HG02588 (cell line): ENCODE results near the gene GPR61.
A peak's percentile ranks its signal among the peaks of the same experiment; 100 is the strongest.

ENCODE experiments used
- ATAC-seq: cut with Tn5 transposase; IDR thresholded peaks from one replicate; pipeline ENCODE4 v1.9.1; 2021; ENCODE audit warnings: mild to moderate bottlenecking, moderate library complexity; ENCODE audit not compliant: unreplicated experiment

Gene GPR61

DNA sequence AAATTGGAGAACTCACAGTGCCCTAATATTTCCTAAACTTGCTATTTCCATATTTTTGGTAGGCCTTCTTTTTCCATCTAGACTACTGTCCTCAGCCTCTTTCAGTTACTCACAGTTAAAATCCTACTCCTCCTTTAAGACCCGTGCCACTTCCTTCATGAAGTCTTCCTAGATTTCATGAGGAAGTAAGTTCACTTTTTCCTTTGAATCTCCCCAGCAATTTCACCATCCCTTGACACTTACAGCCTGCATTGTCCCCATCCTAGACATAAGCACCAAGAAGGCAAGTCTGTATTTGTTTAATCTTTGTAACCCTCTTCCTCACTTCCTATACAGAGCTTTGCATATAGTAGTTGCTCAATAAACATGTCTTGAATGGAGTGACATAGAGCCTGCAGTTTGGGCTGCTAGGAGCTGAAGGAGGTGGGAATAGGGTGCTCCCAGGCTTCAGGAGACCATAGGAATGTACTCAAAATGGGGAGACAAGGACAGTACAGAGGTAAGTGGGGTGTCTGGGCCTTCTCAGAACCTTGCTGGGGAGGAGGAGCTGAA is 5.3 kb upstream of the GPR61 start:
- ATAC-seq = no peak

DNA sequence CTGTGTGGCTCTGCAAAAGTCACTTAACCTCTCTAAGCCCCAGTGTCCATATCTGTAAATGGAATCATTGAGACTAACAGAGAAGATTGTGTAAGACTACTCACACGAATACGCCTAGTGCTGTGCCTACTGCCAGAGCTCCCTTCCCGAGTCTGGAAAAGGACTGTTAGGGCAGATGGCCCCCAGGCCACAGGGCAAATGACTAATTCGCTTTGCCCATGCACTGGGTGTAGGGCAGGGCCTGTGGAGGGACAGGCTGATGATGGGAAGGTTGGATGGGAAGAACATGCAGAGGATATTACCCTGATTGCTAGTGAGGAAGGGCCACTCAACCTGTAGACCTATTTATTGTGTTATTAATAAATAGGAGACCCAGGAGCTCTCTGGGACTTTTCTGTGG is 4.2 kb upstream of the GPR61 start:
- no peak for ATAC-seq

DNA sequence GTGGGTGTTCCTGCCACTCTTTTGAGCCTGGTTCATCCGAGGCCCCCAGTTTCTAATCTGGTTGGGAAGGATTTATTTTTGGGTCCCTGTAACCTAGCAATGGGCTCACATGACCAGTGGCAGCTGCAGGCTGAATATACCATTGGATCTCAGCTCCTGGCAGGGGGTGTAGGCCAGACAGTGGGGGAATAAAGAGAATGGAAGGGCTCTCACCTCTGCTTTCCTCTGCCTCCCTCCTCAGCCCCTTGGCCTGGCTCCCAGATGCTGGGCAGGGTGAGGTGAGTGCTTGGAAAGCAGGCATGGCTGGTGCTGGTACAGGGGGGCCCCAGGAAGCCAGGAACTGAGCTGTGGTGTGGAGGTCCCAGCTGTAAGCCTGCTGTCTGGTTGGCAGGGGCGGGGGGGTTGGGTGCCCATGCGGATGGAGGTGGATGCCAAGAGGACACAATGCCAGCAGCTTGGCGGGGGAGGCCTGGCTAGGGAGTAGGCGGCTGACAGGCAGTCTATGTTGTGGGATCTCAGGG is 3.6 kb upstream of the GPR61 start:
- no peak for ATAC-seq

DNA sequence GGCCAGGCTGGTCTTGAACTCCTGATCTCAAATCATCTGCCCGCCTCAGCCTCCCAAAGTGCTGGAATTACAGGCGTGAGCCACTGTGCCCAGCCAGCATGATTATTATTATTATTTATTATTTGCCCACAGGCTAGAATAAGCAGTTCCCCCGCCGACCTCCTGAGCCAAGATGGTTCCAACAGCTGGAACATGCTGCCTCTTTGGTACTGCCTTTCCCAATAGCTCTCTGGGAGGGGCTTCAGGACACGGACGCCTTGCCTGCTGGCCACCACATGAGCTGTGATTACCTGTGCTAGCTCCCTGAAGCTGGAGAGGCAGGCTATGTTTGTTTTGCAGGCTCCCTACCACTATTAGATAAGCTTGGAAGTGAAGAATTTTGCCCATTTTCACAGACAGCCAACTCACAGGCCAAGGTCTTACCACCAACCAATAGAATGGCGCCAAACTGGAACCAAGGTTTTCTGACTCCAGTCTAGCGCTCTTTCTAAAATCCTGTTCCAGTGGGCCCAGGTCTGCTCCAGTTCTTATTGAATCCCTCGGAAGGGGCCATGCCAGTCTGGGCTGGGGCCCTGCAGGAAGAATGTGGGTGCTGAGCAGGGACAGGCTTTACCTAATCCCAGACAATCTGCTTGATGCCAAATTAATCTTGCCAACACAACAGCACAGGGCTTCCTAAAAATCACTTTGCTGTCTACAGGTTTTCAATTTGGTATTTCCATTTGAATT is 2.1 kb upstream of the GPR61 start:
- ATAC-seq = no peak

- no peak for ATAC-seq
Observed at GRCh38 chr1:109538827-109539555, 681 bp upstream of the GPR61 start.

- no peak for ATAC-seq
Observed at GRCh38 chr1:109541102-109541501, 1.4 kb downstream of the GPR61 start.

GRCh38 chr1:109542657-109543056 is 3.0 kb downstream of the GPR61 start:
- ATAC-seq = no peak

GRCh38 chr1:109543283-109543987 is 3.8 kb downstream of the GPR61 start:
- no peak for ATAC-seq

DNA sequence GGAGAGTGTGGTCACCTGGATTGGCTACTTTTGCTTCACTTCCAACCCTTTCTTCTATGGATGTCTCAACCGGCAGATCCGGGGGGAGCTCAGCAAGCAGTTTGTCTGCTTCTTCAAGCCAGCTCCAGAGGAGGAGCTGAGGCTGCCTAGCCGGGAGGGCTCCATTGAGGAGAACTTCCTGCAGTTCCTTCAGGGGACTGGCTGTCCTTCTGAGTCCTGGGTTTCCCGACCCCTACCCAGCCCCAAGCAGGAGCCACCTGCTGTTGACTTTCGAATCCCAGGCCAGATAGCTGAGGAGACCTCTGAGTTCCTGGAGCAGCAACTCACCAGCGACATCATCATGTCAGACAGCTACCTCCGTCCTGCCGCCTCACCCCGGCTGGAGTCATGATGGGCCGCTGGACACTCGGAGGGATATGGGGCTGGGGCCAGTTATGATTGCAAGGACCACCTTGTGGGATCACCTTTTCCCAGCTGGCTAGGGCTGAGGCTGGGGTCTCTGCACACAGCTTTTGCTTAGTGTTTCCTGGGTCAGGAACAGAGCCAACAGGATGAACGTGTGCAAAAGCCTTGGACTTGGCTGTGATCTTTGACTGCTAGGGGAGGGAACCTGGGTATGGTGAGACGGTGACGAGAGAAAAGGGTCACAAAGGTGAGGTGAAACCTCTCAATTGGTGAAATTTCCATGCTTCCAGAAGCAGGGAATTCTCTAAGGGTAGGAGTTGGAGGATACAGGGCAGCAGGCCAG is 4.5 kb downstream of the GPR61 start:
- no peak for ATAC-seq

- ATAC-seq = peak; percentile 35
Observed at GRCh38 chr1:109546311-109547109, 6.8 kb downstream of the GPR61 start.

GRCh38 chr1:109547463-109548320 is 8.0 kb downstream of the GPR61 start:
- ATAC-seq = no peak

DNA sequence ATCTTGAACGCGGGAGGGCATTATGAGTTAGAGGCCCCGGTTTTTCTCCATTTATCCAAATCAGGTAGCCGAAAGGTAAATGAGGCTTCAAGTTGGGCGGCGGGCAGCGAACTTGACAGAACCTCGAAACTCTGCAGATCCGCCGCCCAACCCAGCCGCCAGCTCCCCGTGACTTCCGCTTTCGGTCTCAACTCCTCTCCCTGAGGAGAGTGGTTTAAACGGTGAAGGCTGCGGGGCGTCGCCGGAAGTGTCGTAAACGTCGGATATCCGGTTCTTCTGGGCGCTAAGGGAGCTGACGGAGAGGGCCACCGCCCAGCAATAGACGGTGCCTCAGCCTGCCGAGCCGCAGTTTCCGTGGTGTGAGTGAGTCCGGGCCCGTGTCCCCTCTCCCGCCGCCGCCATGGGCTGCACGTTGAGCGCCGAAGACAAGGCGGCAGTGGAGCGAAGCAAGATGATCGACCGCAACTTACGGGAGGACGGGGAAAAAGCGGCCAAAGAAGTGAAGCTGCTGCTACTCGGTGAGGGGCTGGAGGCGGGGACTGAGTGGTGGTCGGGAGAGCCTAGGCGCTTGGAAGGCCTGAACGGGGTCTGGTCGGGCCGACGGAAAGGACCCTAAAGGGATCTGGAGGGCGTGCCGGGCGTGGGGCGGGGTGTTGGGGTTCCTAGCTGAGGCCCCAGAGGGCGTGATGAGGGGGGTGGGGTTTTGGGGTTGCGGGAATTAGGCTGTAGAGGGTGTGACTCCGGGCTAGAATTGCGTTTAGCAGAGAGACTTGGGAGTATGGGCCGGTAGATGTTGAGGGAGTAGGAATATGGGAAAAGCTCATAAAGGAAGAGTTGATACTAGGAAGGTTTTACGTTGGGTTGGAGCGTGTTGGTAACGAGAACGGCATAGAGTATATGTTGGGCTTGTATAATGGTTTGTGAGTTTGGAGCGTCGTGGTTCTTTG is 8.9 kb downstream of the GPR61 start, which contains the start of gene GNAI3:
Gene GNAI3 (plus strand): TSS at position 295 of the 947 bp plus-strand sequence. CDS start 106 bp downstream, at position 401.
- peak; percentile 90 for ATAC-seq

DNA sequence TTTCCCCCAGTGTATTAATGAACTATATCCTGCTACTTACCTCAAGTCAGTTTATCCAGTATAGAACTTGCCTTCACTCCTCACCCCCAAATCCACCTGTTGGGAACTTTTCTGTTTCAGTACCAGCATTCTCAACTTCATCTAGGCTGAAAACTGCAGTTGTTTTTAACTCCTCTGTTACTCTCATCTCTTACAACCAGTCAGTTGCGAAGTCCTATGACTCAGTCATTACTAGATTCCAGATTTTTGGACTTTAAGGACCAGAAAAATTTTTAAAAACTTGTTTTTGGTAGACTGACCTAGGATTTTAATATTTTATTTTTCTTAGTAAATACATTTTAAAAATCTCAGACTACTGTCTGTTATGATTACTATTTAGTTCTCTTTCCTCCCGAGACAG is 16.9 kb downstream of the GPR61 start:
- no peak for ATAC-seq

GRCh38 chr1:109557520-109557919 is 17.8 kb downstream of the GPR61 start:
- ATAC-seq = no peak

DNA sequence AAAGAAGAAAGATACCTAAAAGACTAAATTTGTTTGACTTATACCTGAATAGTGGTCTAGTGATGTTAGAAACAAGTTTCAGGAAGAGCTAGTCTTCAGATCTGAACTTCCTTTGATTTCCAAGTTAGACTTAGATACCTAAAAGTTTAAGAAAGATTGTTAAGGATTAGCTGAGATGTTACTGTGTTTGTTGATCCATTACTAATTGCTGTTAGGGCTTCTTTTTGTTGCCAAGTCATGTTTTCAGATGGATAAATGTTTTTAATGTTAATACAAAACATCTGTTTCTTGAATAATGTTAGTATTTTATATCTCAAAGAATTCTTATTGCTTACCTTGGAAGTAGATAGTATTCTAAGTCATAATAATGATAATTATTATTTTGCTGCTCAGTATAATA is 20.3 kb downstream of the GPR61 start:
- no peak for ATAC-seq

DNA sequence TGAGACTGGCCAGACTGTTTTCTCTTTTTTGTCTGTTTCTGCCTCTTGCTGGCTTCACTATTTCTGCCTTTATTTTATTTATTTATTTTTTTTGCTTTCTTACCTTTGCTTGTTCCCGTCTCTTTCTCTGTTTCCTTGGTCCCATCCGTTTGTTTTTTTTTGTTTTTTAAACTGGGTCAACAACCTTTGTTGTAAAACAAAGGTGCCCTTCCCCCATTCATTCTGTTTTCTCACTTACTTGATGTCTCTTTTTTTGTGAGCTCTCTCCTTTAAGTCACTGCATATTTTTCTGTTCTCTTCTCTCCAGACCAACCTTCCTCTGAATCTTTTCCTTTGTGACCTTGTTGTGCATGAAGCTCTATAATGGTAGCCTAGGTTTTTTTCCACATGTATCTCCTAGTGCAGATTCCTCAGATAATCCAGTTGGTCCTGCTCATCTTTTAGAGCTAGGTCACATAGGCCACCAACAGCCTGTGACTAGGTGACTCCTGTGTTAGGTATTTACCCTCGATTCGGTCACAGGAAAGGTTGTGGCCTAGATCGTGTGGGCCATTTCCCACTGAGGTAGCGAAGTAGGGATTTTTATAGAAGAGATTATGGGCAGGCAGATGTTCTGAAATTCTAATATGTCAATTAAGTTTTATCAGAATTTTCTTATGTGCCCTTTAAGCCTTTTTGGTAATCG is 24.7 kb downstream of the GPR61 start:
- ATAC-seq = no peak

DNA sequence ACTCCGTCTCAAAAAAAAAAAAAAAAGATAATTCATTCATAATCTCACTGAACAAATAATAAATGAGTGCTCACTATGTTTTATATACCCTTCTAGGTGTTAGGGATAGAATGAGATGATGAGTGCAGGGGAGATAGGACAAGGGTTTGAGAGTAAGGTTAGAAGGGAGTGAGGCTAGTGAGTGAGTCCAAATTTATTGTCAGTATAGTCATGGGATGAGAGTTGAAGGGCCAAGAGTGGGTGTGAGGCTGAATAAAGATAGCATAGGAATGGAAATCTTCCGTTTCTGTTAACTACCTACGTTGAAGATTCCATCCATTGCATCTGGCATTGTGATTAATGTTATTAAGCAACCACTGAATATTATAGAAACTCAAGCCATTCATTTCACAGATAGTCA is 25.6 kb downstream of the GPR61 start:
- ATAC-seq = no peak
